HepG2 (cell line): ENCODE measurements around the gene THSD4. TPM values are rescaled to one million over a fixed set of nuclear protein-coding genes. Genes with fewer than 3 reads are reported as not detected.

Experiments
- ATAC-seq: fragments of 200-7000 bp; cut with Tn5 transposase; 3 replicates; pipeline ENCODE4 v1.9.1; 2020; ENCODE audit warnings: mild to moderate bottlenecking, moderate library complexity
- BruUV-seq: library from RNA; stranded (reverse); fragments of 400-500 nt; replicated peaks from 2 replicates; lab custom pipeline; 2021; lab: Mats Ljungman, UMichigan
- CTCF ChIA-PET: fragments of 300-600 bp; formaldehyde crosslinking; extraction: SDS; loops from one replicate; lab custom pipeline; 2021; ENCODE audit warnings: low total read pairs, inconsistent platforms, low intra/inter-chr PET ratio; lab: Yijun Ruan, JAX
- POLR2A ChIA-PET: fragments of 350-600 bp; sonication (Branson Sonifier 250); formaldehyde crosslinking; loops from one replicate; lab custom pipeline; 2020; ENCODE audit warnings: antibody characterized with exemption, inconsistent platforms; lab: Yijun Ruan, JAX
- DNase-seq: peaks from one replicate; pipeline ENCODE4 v3.0.0-alpha.2; 2015; ENCODE audit warnings: low spot score
- FAIRE-seq: peaks from 3 replicates; lab custom pipeline; 2011; peaks lifted over from hg19 to GRCh38; lab: Jason Lieb, UNC
- H2AFZ ChIP-seq: one replicate; pipeline ENCODE4 v1.6.1; 2011; ENCODE audit warnings: low read length, inconsistent platforms
- H3K27ac ChIP-seq: fragments of 300-600 bp; 3 replicates; pipeline ENCODE4 v1.8.0; 2011; ENCODE audit warnings: mixed run types, mild to moderate bottlenecking, mixed read lengths, low read length, inconsistent platforms; ENCODE audit not compliant: insufficient read depth; ENCODE audit errors: extremely low read length
- H3K27me3 ChIP-seq, 2 experiments: fragments of 200-600 bp in 1 of 2; 2 replicates in 1 of 2; 3 replicates in 1 of 2; pipeline versions ENCODE4 v1.6.0 to v1.8.0; 2011; ENCODE audit warnings: low read length in 2 of 2, mild to moderate bottlenecking in 2 of 2, moderate library complexity in 2 of 2, inconsistent platforms in 1 of 2; ENCODE audit not compliant: insufficient read depth in 2 of 2, control insufficient read depth in 1 of 2
- H3K36me3 ChIP-seq, 2 experiments: fragments of 200-600 bp in 1 of 2; replicated peaks in 1 of 2; 2 replicates in 1 of 2; 3 replicates in 1 of 2; pipeline versions ENCODE4 v1.5.1 to v1.8.0; 2011; ENCODE audit warnings: low read length in 2 of 2, inconsistent platforms in 1 of 2; ENCODE audit not compliant: insufficient read depth in 2 of 2, control insufficient read depth in 1 of 2
- H3K4me1 ChIP-seq: 2 replicates; pipeline ENCODE4 v1.5.1; 2012; ENCODE audit warnings: low read length, inconsistent platforms; ENCODE audit not compliant: insufficient read depth
- H3K4me2 ChIP-seq: 2 replicates; pipeline ENCODE4 v1.6.0; 2011; ENCODE audit warnings: low read depth, low read length, inconsistent platforms
- H3K4me3 ChIP-seq, 3 experiments: fragments of 200-600 bp in 1 of 3; sonication (generic), shearing (Covaris generic) in 1 of 3; replicated peaks in 1 of 3; 2 replicates each; pipeline ENCODE4 v1.5.1; 2011 to 2016; ENCODE audit warnings: low read length in 3 of 3, inconsistent platforms in 2 of 3, low read depth in 2 of 3, mild to moderate bottlenecking in 2 of 3, control low read depth in 1 of 3, mixed read lengths in 1 of 3; ENCODE audit not compliant: insufficient read depth in 1 of 3
- H3K79me2 ChIP-seq: one replicate; pipeline ENCODE4 v1.6.1; 2011; ENCODE audit warnings: low read length, inconsistent platforms; ENCODE audit not compliant: insufficient read depth
- H3K9ac ChIP-seq: 2 replicates; pipeline ENCODE4 v1.6.0; 2011; ENCODE audit warnings: mild to moderate bottlenecking, low read depth, low read length, inconsistent platforms; ENCODE audit not compliant: insufficient read depth
- H3K9me3 ChIP-seq: 2 replicates; pipeline ENCODE4 v1.5.1; 2012; ENCODE audit warnings: mild to moderate bottlenecking, low read length
- H4K20me1 ChIP-seq: 2 replicates; pipeline ENCODE4 v1.6.0; 2011; ENCODE audit warnings: inconsistent platforms, mild to moderate bottlenecking, low read length, moderate library complexity; ENCODE audit not compliant: insufficient read depth
- BATF2 ChIP-seq: sonication (generic); formaldehyde crosslinking; IDR thresholded peaks from 2 replicates; pipeline ENCODE4 v1.8.0; 2022; ENCODE audit warnings: mild to moderate bottlenecking, missing genetic modification reagents, moderate library complexity
- BHLHE40 ChIP-seq: IDR thresholded peaks from 2 replicates; pipeline ENCODE4 v1.6.1; 2011; ENCODE audit warnings: low read length, improper control_type of control experiment
- EP300 ChIP-seq, 3 experiments: sonication (generic) in 1 of 3; formaldehyde crosslinking in 1 of 3; IDR thresholded peaks; 2 replicates each; pipeline versions ENCODE4 v1.5.1 to v1.6.1; 2011 to 2020; ENCODE audit warnings: low read depth in 2 of 3, low read length in 2 of 3, borderline replicate concordance in 1 of 3, improper control_type of control experiment in 1 of 3, mild to moderate bottlenecking in 1 of 3, missing genetic modification reagents in 1 of 3, moderate library complexity in 1 of 3
- ETV6 ChIP-seq: sonication (generic); formaldehyde crosslinking; conservative IDR thresholded peaks from 2 replicates; pipeline ENCODE4 v1.4.0; 2020; ENCODE audit warnings: missing genetic modification reagents
- HDAC6 ChIP-seq: fragments of 200-600 bp; sonication (generic); IDR thresholded peaks from 2 replicates; pipeline ENCODE4 v1.7.0; 2017; ENCODE audit warnings: mild to moderate bottlenecking, antibody characterized with exemption, low read length, low read depth
- IRF1 ChIP-seq: sonication (generic); formaldehyde crosslinking; IDR thresholded peaks from 2 replicates; pipeline ENCODE4 v1.4.0; 2020; ENCODE audit warnings: low read depth, mild to moderate bottlenecking, missing genetic modification reagents
- KDM1A ChIP-seq: IDR thresholded peaks from 2 replicates; pipeline ENCODE4 v1.6.1; 2016; ENCODE audit warnings: missing compliant biosample characterization
- TBL1XR1 ChIP-seq: fragments of 150-350 bp; IDR thresholded peaks from 2 replicates; pipeline ENCODE4 v1.6.1; 2014; ENCODE audit warnings: borderline replicate concordance, low read length; ENCODE audit not compliant: partially characterized antibody
- THAP7 ChIP-seq: sonication (generic); formaldehyde crosslinking; IDR thresholded peaks from 2 replicates; pipeline ENCODE4 v1.8.1; 2023; ENCODE audit warnings: mild to moderate bottlenecking, missing genetic modification reagents
- XBP1 ChIP-seq: sonication (generic); formaldehyde crosslinking; IDR thresholded peaks from 2 replicates; pipeline ENCODE4 v1.5.0; 2020; ENCODE audit warnings: missing genetic modification reagents
- XRCC5 ChIP-seq: fragments of 200-400 bp; formaldehyde crosslinking; optimal IDR thresholded peaks from 2 replicates; pipeline ENCODE3; 2017; ENCODE audit warnings: mild to moderate bottlenecking, low read length
- ZBTB37 ChIP-seq: sonication (generic); formaldehyde crosslinking; IDR thresholded peaks from 2 replicates; pipeline ENCODE4 v1.4.0; 2020; ENCODE audit warnings: mild to moderate bottlenecking, missing genetic modification reagents
- ZBTB42 ChIP-seq: sonication (generic); formaldehyde crosslinking; IDR thresholded peaks from 2 replicates; pipeline ENCODE4 v1.5.0; 2020; ENCODE audit warnings: mild to moderate bottlenecking, missing genetic modification reagents
- ZNF12 ChIP-seq: sonication (generic); formaldehyde crosslinking; IDR thresholded peaks from 2 replicates; pipeline ENCODE4 v1.5.0; 2020; ENCODE audit warnings: missing genetic modification reagents
- ZNF256 ChIP-seq: sonication (generic); formaldehyde crosslinking; conservative IDR thresholded peaks from 2 replicates; pipeline ENCODE4 v1.4.0; 2020; ENCODE audit warnings: missing genetic modification reagents
- ZNF329 ChIP-seq: sonication (generic); formaldehyde crosslinking; IDR thresholded peaks from 2 replicates; pipeline ENCODE4 v1.9.0; 2021; ENCODE audit warnings: low read depth, mild to moderate bottlenecking, missing genetic modification reagents
- ZNF337 ChIP-seq: sonication (generic); formaldehyde crosslinking; IDR thresholded peaks from 2 replicates; pipeline ENCODE4 v1.5.1; 2020; ENCODE audit warnings: missing genetic modification reagents, low read depth, mild to moderate bottlenecking, borderline replicate concordance
- ZNF383 ChIP-seq: sonication (generic); formaldehyde crosslinking; IDR thresholded peaks from 2 replicates; pipeline ENCODE4 v1.4.0; 2020; ENCODE audit warnings: missing genetic modification reagents, mild to moderate bottlenecking, borderline replicate concordance
- ZNF510 ChIP-seq: sonication (generic); formaldehyde crosslinking; IDR thresholded peaks from 2 replicates; pipeline ENCODE4 v1.4.0; 2020; ENCODE audit warnings: low read depth, mild to moderate bottlenecking, missing genetic modification reagents
- ZNF792 ChIP-seq: IDR thresholded peaks from 2 replicates; pipeline ENCODE4 v1.6.1; 2016
- WGBS: methylation state at CpG from one replicate; pipeline ENCODE4 v1.1.6; 2017; ENCODE audit warnings: low lambda C conversion rate; 5-methylcytosine and 5-hydroxymethylcytosine counted together
- in situ Hi-C: cut with HindIII; loops from 2 replicates; pipeline ENCODE4 v1.10.0; 2017; ENCODE audit warnings: low pct_unique_long_range_greater_than_20kb; ENCODE audit not compliant: extremely low pct_ligation_motif_present
- intact Hi-C: fragments of 100-400 bp; cut with micrococcal nuclease; formaldehyde crosslinking; loops from one replicate; pipeline ENCODE4 v1.10.0; 2022; ENCODE audit not compliant: unreplicated experiment
- polyA plus RNA-seq, 8 experiments: library from polyadenylated mRNA; depleted of rRNA in 3 of 8; stranded (reverse) in 7 of 8; unstranded in 1 of 8; fragments of >200 nt; fragmentation: Illumina TruSeq in 4 of 8; extraction: Trizol in 4 of 8; gene quantifications; 2 replicates each; pipeline versions ENCODE4 v1.2.1 to v1.2.3, GENCODE V29; 2011 to 2016; ENCODE audit warnings: low read depth in 4 of 8, missing spikeins in 1 of 8, mixed read lengths in 1 of 8; ENCODE audit not compliant: insufficient read depth in 1 of 8
- total RNA-seq, 5 experiments: library from RNA; depleted of rRNA; stranded (reverse); fragments of >200 nt; fragmentation: Illumina TruSeq; extraction: Trizol; gene quantifications; 2 replicates each; pipeline ENCODE4 v1.2.3, GENCODE V29; 2016; ENCODE audit warnings: low read depth in 1 of 5

Gene THSD4
- total and polyA plus RNA-seq, 2 of the 13 experiments (the other 11 are each of a cell fraction or from before 2014, with no cell fraction given): 0.07 to 0.21 TPM

- TF ChIP-seq ZBTB37 (CRISPR knock-in tag): no peak
- TF ChIP-seq ZNF792: no peak
- no peak for TF ChIP-seq IRF1
- no peak for TF ChIP-seq ZNF510
- no peak for TF ChIP-seq ZBTB42 (CRISPR knock-in tag)
- no peak for TF ChIP-seq TBL1XR1
- TF ChIP-seq BHLHE40: no peak
Measured at GRCh38 chr15:71734709-71735384, 619.6 kb downstream of the THSD4 start (continued).

- Histone ChIP-seq H3K4me2 (no peak overlapping the region), H3K79me2 (no peaks in the 10 kb centered on the region)
- no peak for TF ChIP-seq ZNF256 (CRISPR knock-in tag)
- TF ChIP-seq EP300 (IDR thresholded peaks at IDR 0.05; ENCODE audit: low read depth in 2 of 2, low read length in 2 of 2): no peak
- no peak for TF ChIP-seq EP300 (CRISPR knock-in tag; IDR thresholded peaks at IDR 0.05; ENCODE audit: borderline replicate concordance)
- TF ChIP-seq HDAC6: no peak
- no peak for TF ChIP-seq ZNF12 (CRISPR knock-in tag)
- TF ChIP-seq IRF1: no peak
- no peak for TF ChIP-seq XBP1 (CRISPR knock-in tag)
- no peak for TF ChIP-seq BATF2 (CRISPR knock-in tag)
- TF ChIP-seq ZNF383 (CRISPR knock-in tag): no peak
- TF ChIP-seq ETV6 (CRISPR knock-in tag): no peak
- TF ChIP-seq KDM1A: no peak
- no peak for TF ChIP-seq XRCC5
- TF ChIP-seq THAP7 (CRISPR knock-in tag): no peak
- no peak for TF ChIP-seq ZNF337 (CRISPR knock-in tag)
- no peak for TF ChIP-seq ZNF329 (CRISPR knock-in tag)
Measured at GRCh38 chr15:71735385-71735757, 620.1 kb downstream of the THSD4 start.

More at GRCh38 chr15:71735385-71735757, 620.1 kb downstream of the THSD4 start:
- CTCF ChIA-PET: no interaction called here
- BruUV-seq: no TSS peak
- peaks cover 42% of the 10 kb centered on the region for H3K4me1 ChIP-seq
- DNase-seq: no peak
- no peak for FAIRE-seq
- in situ Hi-C loops: loop anchor here (5.0 to 10.0 kb wide), 2 partner anchors 161 to 288 kb away; no protein-coding TSS in a partner anchor
- no peak overlapping the region for H3K4me3 ChIP-seq
- H3K9me3 ChIP-seq: no peaks in the 10 kb centered on the region
- no peak overlapping the region for H3K27ac ChIP-seq
- H3K36me3 ChIP-seq: no peaks in the 10 kb centered on the region
- intact Hi-C loops: no loop called here
- WGBS: 49% methylated on average over 2 of the region's 2 CpGs
- H3K9ac ChIP-seq: no peak overlapping the region
- H4K20me1 ChIP-seq: no peaks in the 10 kb centered on the region
- POLR2A ChIA-PET: no interaction called here
- no peak overlapping the region for H2AFZ ChIP-seq
- H3K27me3 ChIP-seq: peaks cover 2 to 17% of the 10 kb centered on the region in 2 experiments; a peak in 1 of 5 replicates
- no peak for ATAC-seq
